Stimulated activated CD8-positive, alpha-beta memory T cell treated with anti-CD3 and anti-CD28 coated beads, Interleukin-15, amount 100 ng/mL, for 48 hours (primary cell): ENCODE measurements around the gene ELFN1.

ENCODE experiments used
- DNase-seq, 2 donors: peaks; one replicate each; pipeline ENCODE4 v3.0.0-alpha.2; 2020; ENCODE audit warnings: low read depth in 2 of 2

The ELFN1 gene

DNA sequence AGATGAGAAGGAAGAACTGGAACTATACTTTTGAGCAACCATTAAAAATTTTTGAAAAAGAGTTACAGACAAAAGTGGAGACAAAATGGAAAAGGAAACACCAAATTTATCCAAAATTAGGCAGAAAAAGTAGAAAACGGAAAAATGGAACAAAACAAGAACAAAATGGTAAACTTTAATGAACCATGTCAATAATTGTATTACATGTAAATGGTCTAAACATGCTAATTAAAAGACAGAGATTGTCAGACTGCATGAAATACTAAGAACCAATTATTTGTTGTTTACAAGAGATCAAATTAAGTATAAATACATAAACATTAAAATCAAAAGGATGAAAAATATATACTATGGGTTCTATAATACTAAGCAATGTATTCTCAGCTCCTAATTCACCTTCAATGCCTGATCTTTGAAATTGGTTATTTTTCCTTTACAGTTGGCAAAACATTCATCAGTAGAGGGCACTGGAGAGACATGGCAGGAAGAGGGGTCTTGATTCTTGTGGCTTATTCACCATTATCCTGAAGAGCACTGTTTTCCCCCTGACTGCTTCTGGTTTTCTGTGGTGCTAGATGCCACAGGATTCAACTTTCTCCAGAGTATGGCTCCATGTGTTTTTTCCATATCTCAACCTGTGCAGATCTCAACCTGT lies 124.9 kb downstream of the ELFN1 start:
- no peak for DNase-seq
